ENCODE results near the gene TLK1.

TLK1 gene

DNA sequence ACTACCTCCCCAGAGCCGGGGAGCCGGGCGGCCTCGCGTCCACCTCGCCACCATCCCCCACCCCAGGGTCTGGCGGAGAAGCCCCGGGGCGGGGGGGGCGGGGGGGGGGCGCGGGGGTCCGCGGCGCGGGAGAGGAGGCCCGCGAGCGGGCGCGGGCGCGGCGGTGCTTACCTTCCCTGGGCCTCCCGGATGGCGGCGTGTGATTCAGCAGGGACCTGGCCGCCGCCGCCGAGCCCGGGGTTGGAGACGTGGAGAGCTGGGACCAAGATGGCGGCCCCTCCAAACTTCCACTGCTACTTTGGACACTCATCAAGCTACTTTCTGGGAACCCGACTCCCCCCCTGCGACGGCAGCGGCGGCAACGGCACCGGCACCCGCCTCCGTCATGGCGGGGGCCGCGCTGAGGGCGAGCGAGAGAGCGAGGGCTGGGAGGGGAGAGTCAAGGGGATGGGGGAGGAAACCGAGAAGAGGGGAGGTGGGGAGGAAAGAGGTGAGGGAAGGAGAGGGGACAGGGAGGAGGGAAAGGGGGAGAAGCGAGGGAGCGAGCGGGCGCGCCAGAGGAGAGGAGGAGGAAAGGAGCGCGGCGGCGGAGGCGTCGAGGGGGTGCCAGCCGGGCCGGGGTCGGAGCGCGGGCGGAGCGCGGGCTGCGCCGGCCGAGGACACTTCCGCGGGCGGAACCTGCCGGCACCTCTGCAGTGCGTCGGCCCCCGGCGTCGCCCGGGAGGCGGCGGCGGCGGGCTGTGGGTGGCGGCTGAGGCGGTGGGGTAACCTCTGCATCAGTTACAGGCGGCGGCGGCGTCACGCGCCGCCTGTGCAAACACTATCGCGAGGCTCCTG, at the start of gene TLK1:
Gene TLK1 (minus strand): TSS at position 775 of the 837 bp plus-strand sequence. CDS start 465 bp downstream, at position 310.
- DNase-seq (ENCODE audit: low read depth in 2 of 2) = peak; percentile 44 to 51

DNA sequence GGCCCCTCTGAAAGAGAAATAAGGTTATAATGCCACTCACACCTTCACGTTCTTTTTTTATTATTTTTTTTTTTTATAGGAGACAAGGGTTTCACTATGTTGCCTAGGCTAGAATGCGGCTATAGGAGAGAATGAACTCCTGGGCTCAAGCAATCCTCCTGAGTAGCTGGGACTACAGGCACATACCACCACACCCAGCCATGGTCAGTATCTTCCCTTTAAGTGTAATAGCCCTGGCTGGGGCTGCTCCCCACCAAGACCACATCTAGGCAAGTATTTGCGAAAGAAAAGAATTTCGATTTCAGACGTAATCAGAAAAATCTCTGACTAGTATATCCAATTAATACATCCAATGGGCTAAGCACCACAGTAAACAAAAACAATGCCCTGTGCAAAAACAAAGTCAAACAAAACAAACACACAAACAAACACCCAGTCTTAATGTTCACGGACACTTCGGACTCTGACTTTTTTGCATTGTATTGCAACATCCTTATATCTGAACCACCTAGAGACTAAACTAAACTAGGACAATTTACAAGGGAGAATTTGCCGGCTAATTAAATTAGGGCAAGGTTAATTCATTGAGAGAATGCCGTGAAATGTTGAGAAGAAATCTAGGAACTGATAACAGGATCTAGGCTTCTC, 49.6 kb upstream of the TLK1 start:
- no peak for DNase-seq (ENCODE audit: low read depth in 2 of 2)

DNA sequence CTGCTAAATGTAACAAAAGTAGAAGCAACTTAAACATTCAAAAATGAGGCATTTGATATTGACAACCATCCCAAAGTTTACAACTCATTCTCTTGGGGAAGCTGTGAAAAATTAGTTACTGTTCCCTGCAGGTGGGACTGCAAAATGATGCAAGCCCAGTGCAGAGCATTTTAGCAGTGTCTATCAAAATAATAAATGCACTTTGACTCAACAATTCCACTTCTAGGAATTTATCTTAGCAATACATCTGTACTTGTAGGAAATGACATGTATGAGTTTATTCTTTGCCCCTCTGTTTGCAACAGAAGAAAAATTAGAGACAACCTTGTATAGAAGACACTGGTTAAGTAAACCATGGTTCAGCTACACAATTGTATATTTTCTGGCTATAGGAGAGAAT, 48.0 kb upstream of the TLK1 start:
- no peak for DNase-seq (ENCODE audit: low read depth in 2 of 2)

DNA sequence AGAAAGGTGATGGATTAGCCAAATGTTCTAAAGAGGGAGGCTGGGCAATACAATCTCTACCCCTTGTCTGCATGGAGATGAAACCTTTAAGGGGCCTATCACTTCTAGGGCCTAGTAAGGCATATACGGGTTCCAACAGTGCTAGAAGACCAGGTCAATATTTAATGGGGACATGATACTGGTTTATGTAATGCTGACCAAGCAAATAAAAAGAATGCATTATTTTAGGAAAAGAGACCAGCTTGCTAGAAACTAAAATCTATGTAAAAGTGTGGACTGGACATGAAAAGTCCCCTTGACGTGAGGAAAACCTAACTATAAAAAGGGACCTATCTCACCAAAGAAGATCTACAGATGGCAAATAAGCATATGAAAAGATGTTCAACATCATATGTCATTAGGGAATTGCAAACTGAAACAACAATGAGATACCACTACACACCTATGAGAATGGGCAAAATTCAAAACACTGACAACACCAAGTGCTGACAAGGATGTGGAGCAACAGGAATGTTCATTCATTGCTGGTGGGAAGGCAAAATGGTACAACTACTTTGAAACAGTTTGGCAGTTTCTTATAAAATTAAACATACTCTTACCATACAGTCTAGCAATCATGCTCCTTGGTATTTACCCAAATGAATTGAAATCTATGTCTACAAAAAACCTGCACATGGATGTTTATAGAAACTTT, 45.9 kb upstream of the TLK1 start:
- DNase-seq (ENCODE audit: low read depth in 2 of 2) = no peak

DNA sequence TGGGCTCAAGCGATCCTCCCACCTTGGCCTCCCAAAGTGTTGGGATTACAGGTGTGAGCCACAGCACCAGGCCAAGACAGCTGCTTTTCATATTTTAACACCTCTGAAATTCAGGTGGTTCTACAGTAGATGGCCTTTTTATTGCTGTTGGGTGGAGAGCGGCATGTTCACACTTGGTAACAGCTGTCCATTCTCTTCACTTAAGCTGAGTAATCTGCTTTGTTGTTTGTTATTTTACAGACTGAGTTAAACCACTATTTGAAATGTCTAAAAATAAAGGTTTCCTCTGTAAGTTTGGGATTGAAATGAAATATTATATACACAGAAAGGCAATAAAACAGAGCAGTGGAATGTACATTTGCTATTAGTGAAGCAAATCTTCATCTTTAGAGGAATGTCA, 44.9 kb upstream of the TLK1 start:
- no peak for DNase-seq (ENCODE audit: low read depth in 2 of 2)

DNA sequence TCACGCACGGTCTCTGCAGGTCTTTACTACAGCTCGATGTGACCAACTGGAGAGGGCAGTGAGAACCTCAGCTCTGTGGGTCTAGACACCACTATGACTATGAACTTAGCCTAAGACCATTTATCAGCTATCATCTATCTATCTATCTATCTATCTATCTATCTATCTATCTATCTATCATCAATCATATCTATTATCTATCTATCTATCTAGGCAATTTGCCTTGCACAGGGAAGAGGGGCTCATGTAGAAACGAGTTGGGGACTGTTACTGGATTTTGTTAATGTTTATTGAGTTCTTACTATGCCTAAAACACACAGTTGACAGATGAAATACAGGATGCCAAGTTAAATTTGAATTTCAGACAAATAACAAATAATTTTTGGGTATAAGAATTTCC, 41.1 kb upstream of the TLK1 start:
- no peak for DNase-seq (ENCODE audit: low read depth in 2 of 2)

DNA sequence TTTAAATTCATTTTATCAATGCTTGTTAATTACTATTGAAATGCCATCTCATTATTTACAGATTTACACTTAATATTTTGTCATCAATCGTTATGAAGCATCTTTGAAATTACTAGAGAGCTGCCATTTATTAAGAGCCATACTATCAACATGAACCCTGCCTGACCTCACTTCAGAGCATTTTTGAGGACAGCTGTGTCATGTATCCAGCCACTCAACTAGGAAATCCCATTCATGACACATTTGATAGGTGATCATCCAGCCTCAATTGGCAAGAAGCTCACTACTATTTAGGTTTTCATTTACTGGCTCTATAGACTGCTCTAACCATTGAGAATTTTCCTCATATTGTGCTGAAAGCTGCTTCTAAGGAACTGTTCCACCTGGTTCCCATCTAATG, 40.6 kb upstream of the TLK1 start:
- no peak for DNase-seq (ENCODE audit: low read depth in 2 of 2)

DNA sequence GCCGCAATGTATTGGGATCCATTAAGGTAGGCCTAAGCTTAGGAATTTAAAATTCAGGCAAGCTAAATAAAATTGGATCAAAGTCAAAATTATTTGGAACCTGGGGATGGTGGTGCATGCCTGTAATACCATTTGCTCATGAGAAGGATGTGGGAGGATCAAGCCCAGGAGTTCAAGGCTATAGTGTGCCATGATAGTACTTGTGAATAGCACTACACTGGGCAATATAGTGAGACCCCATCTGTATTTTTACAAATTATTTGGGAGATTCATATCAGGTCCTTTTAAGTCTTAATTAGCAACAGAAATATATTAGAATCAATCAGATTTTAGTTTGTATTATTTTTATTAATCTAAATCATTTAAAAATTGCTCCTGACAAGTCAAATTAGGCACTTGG, 39.8 kb upstream of the TLK1 start:
- DNase-seq (ENCODE audit: low read depth in 2 of 2) = no peak

DNA sequence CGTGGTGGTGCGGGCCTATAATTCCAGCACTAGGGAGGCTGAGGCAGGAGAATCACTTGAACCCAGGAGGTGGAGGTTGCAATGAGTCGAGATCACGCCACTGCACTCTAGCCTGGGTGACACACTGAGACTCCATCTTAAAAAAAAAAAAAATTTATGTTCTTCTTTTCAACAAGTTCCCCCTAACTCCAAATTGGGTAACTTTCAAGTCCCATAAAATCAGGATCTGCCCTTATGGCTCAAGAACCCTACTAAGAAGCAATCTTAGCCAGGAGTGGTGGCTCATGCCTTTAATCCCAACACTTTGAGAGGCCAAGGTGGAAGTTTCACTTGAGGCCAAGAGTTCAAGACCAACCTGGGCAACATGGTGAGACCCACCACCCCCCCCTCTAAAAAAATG, 30.3 kb upstream of the TLK1 start:
- DNase-seq (ENCODE audit: low read depth in 2 of 2) = no peak

DNA sequence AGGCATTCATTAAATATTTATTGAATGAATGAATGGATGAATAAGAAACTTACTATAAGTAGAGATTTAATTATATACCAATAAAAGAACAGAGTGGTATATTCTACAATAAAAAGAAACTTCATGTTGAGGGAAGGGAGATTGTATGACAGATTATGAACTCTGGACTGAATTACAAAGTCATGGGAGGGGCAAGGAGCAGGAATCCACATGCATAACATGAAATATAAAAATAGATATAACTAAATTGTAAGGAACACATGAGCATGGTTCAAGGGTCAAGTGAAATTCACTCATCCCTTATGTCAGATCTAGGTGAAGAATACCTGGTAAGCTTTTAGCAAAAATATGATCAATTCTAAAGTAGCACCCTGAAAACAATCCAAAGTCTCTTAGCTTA, 27.1 kb upstream of the TLK1 start:
- DNase-seq (ENCODE audit: low read depth in 2 of 2) = no peak

DNA sequence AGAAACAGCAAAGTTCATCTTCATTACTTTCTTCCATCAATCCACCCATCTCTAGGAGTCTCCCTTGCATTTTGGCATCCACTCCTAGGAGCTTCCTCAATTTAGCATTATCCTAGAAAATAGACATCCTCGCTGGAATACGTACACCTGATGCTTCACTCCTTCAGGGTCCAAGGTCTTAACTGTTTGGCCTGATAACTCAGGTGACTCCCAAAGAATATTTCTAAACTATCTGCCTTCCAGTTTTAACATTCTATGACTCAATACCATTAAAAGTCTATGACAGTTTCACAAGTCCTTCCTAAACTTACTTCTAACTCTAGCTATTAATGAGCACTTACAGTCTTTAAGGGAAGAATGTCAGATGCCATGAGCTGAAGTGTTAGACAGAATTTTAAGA, 26.5 kb upstream of the TLK1 start:
- DNase-seq (ENCODE audit: low read depth in 2 of 2) = no peak

DNA sequence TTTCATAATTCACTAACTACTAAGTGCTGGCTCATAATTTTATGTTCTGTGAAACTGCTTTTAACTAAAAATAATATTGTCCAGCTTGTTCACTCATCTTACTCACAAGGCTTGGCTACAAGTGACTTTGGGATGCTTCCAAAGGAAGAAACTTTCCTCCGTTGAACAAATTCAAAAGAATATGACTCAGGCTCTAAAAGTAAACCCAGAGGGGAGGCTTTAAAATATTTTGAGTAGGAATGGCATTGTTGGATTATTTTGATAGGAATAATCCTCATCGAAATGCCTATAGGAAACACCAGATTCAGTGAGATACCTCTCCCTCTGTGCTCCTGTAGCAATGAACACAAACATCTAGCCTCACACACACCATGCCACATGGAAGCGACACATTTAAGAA, 25.2 kb upstream of the TLK1 start:
- no peak for DNase-seq (ENCODE audit: low read depth in 2 of 2)

DNA sequence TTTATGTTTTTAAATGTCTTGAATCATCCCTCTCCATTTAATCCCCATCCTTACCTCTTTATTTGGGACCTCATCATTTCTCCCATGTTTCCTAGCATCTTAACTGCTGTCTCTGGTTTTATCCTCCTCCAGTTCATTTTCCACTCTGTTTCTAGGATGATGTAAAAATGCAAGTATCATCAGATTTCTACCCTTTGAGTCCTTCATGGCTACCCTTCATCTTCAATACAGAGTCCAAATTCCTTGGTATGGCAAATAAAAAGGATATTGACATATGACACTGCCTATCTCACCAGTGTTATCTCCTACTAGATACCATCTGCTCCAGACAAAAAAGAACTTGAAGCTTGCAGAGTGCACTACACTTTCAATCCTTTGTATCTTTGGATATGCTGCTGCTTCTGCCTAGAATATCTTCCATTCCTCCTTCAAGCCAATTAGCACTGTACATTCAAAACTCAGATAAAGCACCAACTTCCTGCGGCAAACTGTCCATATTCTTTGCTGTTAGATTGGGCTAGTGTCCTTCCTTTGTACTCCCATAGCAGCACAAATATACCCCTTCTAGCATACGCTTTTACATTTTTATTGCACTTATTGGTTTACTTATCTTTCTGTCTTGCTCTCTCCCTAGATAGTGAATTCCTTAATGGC, 24.6 kb upstream of the TLK1 start:
- no peak for DNase-seq (ENCODE audit: low read depth in 2 of 2)

DNA sequence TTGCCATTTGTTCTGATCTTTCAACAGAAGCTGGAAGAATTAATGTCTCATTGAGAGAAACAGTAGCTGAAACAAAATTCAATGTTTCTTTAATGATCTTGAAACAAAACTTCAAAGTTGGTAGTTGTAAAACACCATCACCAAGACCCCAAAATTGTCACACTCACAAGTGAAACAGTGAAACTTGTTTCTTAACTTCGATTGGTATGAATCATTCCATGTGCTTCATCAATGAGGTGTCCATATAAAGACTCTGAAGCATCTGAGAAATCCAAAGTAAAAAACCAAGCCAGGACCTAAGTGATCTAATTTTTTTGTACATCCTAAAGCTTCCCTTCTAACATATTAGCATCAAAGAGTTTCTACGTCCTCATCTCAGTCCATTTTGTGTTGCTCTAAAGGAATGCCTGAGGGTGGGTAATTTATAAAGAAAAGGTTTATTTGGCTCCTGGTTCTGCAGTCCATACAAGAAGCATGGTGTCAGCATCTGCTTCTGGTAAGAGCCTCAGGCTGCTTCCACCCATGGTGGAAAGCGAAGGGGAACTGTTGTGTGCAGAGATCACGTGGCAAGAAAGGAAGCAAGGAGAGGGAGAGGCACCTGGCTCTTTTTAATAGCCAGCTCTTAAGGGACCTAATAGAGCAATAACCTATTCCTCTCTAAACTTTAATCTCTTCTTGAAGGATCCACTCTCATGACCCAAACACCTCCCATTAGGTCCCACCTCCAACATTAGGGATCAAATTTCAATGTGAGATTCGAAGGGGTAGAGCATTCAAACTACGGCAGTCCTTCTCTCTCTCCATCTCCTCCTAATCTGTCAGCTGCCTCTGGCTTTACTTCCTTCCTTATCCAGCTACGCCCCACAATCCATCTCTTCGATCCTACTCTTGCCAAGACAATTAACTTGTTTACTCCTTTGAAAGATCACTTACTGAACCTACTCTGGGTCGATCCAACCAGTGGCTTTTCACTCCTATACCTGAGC, 20.7 kb upstream of the TLK1 start:
- DNase-seq (ENCODE audit: low read depth in 2 of 2) = no peak

DNA sequence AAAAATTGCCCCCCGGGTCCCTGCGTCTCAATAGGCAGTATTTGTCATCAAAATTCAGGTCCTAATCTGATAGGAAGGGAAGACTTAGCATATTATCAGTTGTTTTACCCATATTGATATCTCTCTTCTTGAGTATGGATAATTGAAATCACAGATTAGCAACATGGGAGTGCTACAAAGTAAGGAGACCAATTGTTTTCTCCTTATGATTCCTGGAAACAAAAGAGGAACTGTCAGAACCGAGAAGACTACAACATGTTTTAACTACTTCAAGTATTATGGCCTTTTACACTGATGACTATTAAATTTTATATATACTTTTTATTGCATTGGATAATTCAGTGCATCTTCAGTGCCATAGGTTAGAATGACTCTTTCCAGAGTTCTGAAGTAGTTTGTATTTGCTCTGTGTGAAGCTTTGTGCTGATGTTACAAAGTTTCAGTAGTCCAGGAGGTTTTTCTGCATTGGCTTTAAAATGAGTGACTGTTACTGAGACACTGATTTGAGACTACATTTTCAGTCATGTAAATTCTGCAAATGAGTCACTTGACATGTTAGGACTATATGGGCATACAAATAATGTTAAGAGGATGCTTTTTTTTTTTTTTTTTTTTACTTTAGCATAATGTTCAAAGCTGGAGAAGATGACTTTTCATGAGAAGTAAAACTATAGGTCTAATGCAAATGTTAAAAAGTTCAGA, 19.7 kb upstream of the TLK1 start:
- DNase-seq (ENCODE audit: low read depth in 2 of 2) = no peak

DNA sequence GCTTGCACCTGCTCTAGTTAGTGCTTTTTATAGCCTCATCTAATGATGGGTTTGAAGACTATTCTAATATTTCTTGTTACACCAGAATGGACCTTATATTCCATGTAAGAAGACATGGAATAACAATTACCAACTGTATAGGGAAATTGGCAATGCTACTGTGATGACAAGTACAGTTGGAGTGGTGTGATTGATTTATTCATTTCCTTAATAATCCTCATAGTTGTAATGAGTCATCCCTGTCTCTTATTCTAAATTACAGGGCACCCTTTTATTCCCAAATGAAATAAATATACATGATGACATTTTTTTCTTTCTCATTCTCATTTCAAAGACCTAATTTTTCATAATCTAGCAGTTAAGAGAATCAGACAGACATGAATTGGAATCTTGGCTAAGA, 18.3 kb upstream of the TLK1 start:
- no peak for DNase-seq (ENCODE audit: low read depth in 2 of 2)

DNA sequence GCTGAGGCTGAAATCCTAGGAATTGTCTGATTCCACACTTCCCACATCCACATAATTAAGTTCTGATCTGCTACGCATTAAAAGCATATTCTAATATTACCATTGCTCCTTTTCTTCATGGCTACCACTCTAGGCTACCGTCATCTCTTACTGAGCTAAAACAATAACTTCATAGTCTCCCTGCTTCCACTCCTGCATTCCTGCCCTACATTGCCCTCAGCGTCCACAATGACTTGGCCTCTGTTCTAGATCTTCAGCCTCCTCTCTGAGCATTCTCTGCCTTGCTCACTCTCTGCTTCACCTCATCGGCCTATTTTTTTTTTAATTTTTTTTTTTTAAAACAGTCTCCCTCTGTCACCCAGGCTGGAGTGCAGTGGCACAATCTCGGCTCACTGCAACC, 15.8 kb upstream of the TLK1 start:
- DNase-seq (ENCODE audit: low read depth in 2 of 2) = no peak

DNA sequence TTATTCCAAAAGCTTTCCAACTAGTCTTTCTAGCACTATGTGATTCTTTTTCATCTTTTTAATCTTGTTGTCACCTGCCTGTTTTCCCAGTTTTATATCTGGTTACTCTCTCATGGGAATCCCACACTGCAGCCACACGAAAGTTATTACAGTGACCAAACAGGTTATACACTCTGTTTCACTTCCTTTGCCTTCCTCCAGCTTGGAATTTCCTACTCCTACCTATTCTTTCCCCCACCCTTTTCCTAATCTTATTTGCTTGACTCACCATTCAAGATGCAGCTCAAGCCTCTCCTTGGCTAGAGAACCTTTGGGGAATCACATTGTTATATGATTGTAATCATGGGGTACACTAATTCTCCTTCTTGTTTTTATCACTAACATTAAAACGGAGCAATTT, 13.4 kb upstream of the TLK1 start:
- DNase-seq (ENCODE audit: low read depth in 2 of 2) = no peak

DNA sequence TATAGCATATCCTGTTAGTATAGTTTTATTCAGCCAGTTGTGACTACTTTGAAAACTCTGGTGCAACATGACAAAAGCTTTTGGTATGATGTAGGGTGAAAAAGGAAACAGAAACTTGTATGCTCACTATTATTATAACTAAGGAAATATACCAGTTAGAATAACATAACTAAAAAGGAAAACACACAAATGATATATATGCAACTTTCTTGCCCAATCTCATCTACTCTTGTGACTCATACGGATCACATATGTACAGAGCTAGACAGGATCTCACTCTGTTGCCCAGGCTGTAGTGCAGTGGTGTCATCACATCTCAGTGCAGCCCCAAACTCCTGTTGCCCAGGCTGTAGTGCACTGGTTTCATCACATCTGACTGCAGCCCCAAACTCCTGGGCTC, 12.4 kb upstream of the TLK1 start:
- no peak for DNase-seq (ENCODE audit: low read depth in 2 of 2)

DNA sequence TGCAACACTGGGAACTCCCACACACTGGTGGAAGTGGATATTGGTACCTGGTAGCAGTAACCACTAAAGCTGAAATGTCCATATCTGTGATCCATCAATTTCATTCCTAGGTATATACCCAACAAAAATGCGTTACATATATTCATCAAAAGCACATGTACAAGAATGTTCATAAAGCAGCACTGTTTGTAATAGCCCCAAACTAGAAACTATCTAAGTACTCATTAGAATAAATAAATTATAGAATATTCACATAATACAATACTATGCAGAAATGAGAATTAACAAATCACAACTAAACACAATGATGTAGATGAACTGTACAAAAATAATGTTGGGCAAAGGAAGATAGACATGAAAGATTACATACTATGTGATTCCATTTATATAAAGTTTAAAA, 11.1 kb upstream of the TLK1 start:
- DNase-seq (ENCODE audit: low read depth in 2 of 2) = no peak

DNA sequence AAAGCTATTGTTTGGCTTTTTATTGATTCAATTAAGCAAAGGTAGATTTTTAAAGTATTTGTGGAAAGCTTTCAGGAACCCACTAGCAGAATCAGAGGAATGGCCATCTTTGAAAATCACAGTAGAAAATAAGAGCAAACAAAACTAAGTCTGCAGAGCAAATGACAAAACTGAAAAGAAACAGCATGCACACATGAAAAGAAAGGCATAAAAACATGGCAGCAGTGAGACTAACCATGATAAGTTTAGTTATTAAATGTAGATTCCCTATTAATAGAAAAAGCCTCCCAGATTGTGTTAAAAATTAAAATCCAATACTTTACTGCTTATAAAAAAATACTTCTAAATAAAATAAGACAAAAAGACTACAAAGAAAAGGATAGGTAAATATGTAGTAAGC, 9.1 kb upstream of the TLK1 start:
- DNase-seq (ENCODE audit: low read depth in 2 of 2) = no peak

Data from stimulated activated CD8-positive, alpha-beta memory T cell treated with anti-CD3 and anti-CD28 coated beads, Interleukin-2, amount 100 ng/mL, for 1 hour (primary cell).